CD14-positive monocyte (primary cell): ENCODE data around the gene PYGL. TPM values are rescaled to one million over a fixed set of nuclear protein-coding genes. Genes with fewer than 3 reads are reported as not detected.

Experiments used
- DNase-seq, 3 donors: peaks; one replicate each; pipeline ENCODE4 v3.0.0-alpha.2; 2011 to 2022
- H2AFZ ChIP-seq: 2 replicates; pipeline ENCODE4 v1.6.0; 2012; ENCODE audit warnings: mild to moderate bottlenecking, low read depth, low read length, inconsistent platforms; ENCODE audit not compliant: insufficient read depth, poor library complexity, severe bottlenecking
- H3K27ac ChIP-seq, 2 donors: 1 replicate in 1 of 2; 2 replicates in 1 of 2; pipeline ENCODE4 v1.5.1; 2012 to 2013; ENCODE audit warnings: low read length in 2 of 2, control low read depth in 1 of 2, inconsistent platforms in 1 of 2, low read depth in 1 of 2, mild to moderate bottlenecking in 1 of 2
- H3K27me3 ChIP-seq, 2 donors: one replicate each; pipeline versions ENCODE4 v1.6.0 to v1.6.1; 2011 to 2013; ENCODE audit warnings: low read length in 2 of 2; ENCODE audit not compliant: control insufficient read depth in 2 of 2, insufficient read depth in 2 of 2
- H3K36me3 ChIP-seq, 2 donors: replicated peaks in 1 of 2; 1 replicate in 1 of 2; 2 replicates in 1 of 2; pipeline versions ENCODE4 v1.5.1 to v1.6.1; 2012 to 2013; ENCODE audit warnings: low read length in 2 of 2, control low read depth in 1 of 2, inconsistent platforms in 1 of 2, mild to moderate bottlenecking in 1 of 2; ENCODE audit not compliant: insufficient read depth in 2 of 2, control insufficient read depth in 1 of 2
- H3K4me1 ChIP-seq, 2 donors: 1 replicate in 1 of 2; 2 replicates in 1 of 2; pipeline versions ENCODE4 v1.5.1 to v1.6.1; 2012 to 2013; ENCODE audit warnings: low read length in 2 of 2, control low read depth in 1 of 2, inconsistent platforms in 1 of 2, mild to moderate bottlenecking in 1 of 2, moderate library complexity in 1 of 2; ENCODE audit not compliant: insufficient read depth in 2 of 2, control insufficient read depth in 1 of 2
- H3K4me2 ChIP-seq: replicated peaks from 2 replicates; pipeline ENCODE3; 2012; ENCODE audit warnings: low read length, moderate library complexity, mild to moderate bottlenecking; ENCODE audit not compliant: poor library complexity, severe bottlenecking; ENCODE audit errors: extremely low read depth
- H3K4me3 ChIP-seq, 3 experiments: fragments of 200-600 bp in 1 of 3; sonication (generic) in 1 of 3; replicated peaks in 1 of 3; 1 replicate in 2 of 3; 2 replicates in 1 of 3; pipeline ENCODE4 v1.5.1; 2011 to 2013; ENCODE audit warnings: low read length in 3 of 3, mild to moderate bottlenecking in 3 of 3, control low read depth in 2 of 3, low read depth in 2 of 3, inconsistent platforms in 1 of 3, moderate library complexity in 1 of 3
- H3K79me2 ChIP-seq: 2 replicates; pipeline ENCODE4 v1.6.0; 2012; ENCODE audit warnings: mild to moderate bottlenecking, control low read depth, inconsistent platforms, low read length, moderate library complexity; ENCODE audit not compliant: insufficient read depth
- H3K9ac ChIP-seq: 2 replicates; pipeline ENCODE4 v1.6.0; 2017; ENCODE audit warnings: low read length, mild to moderate bottlenecking; ENCODE audit not compliant: insufficient read depth, poor library complexity, severe bottlenecking
- H3K9me3 ChIP-seq, 2 donors: replicated peaks in 1 of 2; 1 replicate in 1 of 2; 2 replicates in 1 of 2; pipeline versions ENCODE4 v1.5.1 to v1.6.1; 2012 to 2013; ENCODE audit warnings: low read length in 2 of 2, control low read depth in 1 of 2; ENCODE audit not compliant: control insufficient read depth in 1 of 2, insufficient read depth in 1 of 2
- H4K20me1 ChIP-seq: 2 replicates; pipeline ENCODE4 v1.6.0; 2012; ENCODE audit warnings: mild to moderate bottlenecking, low read length, control low read depth, moderate library complexity; ENCODE audit not compliant: insufficient read depth
- H3K27ac Mint-ChIP-seq, 7 donors: one replicate each; pipeline ENCODE4 v1.8.0; 2020; ENCODE audit warnings: mild to moderate bottlenecking in 7 of 7, mixed read lengths in 7 of 7, moderate library complexity in 6 of 7, inconsistent platforms in 2 of 7
- H3K27me3 Mint-ChIP-seq, 3 donors: one replicate each; pipeline ENCODE4 v1.8.0; 2021 to 2022; ENCODE audit warnings: low read depth in 3 of 3, mild to moderate bottlenecking in 3 of 3, mixed read lengths in 3 of 3, moderate library complexity in 3 of 3, inconsistent platforms in 1 of 3
- H3K36me3 Mint-ChIP-seq, 2 donors: one replicate each; pipeline ENCODE4 v1.8.0; 2020; ENCODE audit warnings: mixed read lengths in 2 of 2, inconsistent platforms in 1 of 2, mild to moderate bottlenecking in 1 of 2
- H3K4me1 Mint-ChIP-seq: one replicate; pipeline ENCODE4 v1.8.0; 2020; ENCODE audit warnings: mild to moderate bottlenecking, mixed read lengths
- H3K4me3 Mint-ChIP-seq, 2 donors: one replicate each; pipeline ENCODE4 v1.8.0; 2020; ENCODE audit warnings: mild to moderate bottlenecking in 2 of 2, mixed read lengths in 2 of 2, moderate library complexity in 1 of 2
- H3K9me3 Mint-ChIP-seq, 7 donors: one replicate each; pipeline ENCODE4 v1.8.0; 2020 to 2022; ENCODE audit warnings: mixed read lengths in 7 of 7, mild to moderate bottlenecking in 6 of 7, moderate library complexity in 6 of 7, inconsistent platforms in 2 of 7
- WGBS: methylation state at CpG from one replicate; pipeline ENCODE4 v1.1.5; 2013; ENCODE audit warnings: missing lambda C conversion rate; ENCODE audit not compliant: insufficient coverage; 5-methylcytosine and 5-hydroxymethylcytosine counted together
- intact Hi-C, 2 donors: fragments of 100-400 bp; cut with micrococcal nuclease; formaldehyde crosslinking; loops; one replicate each; pipeline versions ENCODE4 v1.15.0 to v1.15.1; 2023
- polyA plus RNA-seq, 3 donors: library from polyadenylated mRNA; depleted of rRNA in 1 of 3; unstranded in 2 of 3; stranded (reverse) in 1 of 3; fragments of 300-500 nt in 2 of 3; fragments of >200 nt in 1 of 3; fragmentation: Illumina TruSeq in 2 of 3; gene quantifications; 1 replicate in 2 of 3; 2 replicates in 1 of 3; pipeline ENCODE4 v1.2.3, GENCODE V29; 2012 to 2021
- TF ChIP-seq, protein P1 (sequence below): fragments of 200-600 bp; IDR thresholded peaks from one replicate; pipeline ENCODE4 v1.8.0; 2022; ENCODE audit warnings: antibody characterized with exemption, mild to moderate bottlenecking

Gene PYGL
- polyA plus RNA-seq, 3 donors = 125 to 184 (median 166) TPM

DNA sequence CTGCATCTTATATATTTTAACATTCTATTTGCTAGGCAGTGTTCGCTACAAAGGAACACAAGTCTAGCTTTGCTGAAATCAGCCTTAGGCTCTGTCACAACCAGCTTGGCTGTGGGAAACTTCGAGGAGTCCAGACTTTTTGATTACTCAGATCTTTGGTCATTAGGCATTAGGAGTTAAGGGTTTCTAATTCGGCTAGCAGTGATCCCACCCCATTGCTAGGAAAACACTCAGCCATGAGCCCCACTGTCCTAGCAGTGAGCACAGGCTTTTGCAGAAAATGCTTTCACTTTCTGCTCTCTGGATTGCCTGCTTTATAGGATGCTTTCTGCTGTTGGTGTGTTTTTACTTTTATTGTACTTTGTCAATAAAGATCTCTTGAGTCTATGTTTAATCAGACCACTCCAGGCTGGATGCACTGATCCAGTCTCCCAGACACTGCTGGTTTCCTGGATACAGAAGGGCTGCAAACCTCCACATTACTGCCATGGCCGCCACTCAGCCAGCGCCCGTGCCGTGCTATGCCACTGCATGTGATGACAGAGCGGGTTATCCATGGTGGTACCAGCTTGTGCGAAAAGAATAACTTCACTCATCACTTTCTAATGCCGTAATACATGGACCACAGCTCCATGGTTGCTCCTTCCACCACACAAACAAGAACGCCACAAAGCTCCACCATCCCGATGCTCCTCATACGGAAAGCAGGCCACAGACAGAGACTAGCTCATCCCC, 41.0 kb upstream of the PYGL start:
- no peak for DNase-seq
- Histone ChIP-seq H3K9ac (no peak overlapping the region), H3K27ac (no peak overlapping the region), H3K9me3 (no peaks in the 10 kb centered on the region), H3K27me3 (no peaks in the 10 kb centered on the region), H3K79me2 (no peaks in the 10 kb centered on the region), H3K36me3 (no peaks in the 10 kb centered on the region), H3K4me1 (no peaks in the 10 kb centered on the region), H3K4me2 (no peak overlapping the region), H3K4me3 (no peak overlapping the region), H4K20me1 (no peaks in the 10 kb centered on the region), H2AFZ (peak overlapping the region; percentile 6)
- H3K36me3 Mint-ChIP-seq = no peaks in the 10 kb centered on the region
- 88% methylated on average over 10 of the region's 13 CpGs for WGBS
- no peaks in the 10 kb centered on the region for H3K27me3 Mint-ChIP-seq
- no peak overlapping the region for H3K27ac Mint-ChIP-seq
- H3K4me1 Mint-ChIP-seq = no peaks in the 10 kb centered on the region
- no peak overlapping the region for H3K4me3 Mint-ChIP-seq
- intact Hi-C loops = no loop called here
- TF ChIP-seq, protein P1, sequence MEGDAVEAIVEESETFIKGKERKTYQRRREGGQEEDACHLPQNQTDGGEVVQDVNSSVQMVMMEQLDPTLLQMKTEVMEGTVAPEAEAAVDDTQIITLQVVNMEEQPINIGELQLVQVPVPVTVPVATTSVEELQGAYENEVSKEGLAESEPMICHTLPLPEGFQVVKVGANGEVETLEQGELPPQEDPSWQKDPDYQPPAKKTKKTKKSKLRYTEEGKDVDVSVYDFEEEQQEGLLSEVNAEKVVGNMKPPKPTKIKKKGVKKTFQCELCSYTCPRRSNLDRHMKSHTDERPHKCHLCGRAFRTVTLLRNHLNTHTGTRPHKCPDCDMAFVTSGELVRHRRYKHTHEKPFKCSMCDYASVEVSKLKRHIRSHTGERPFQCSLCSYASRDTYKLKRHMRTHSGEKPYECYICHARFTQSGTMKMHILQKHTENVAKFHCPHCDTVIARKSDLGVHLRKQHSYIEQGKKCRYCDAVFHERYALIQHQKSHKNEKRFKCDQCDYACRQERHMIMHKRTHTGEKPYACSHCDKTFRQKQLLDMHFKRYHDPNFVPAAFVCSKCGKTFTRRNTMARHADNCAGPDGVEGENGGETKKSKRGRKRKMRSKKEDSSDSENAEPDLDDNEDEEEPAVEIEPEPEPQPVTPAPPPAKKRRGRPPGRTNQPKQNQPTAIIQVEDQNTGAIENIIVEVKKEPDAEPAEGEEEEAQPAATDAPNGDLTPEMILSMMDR = no peak
- no peaks in the 10 kb centered on the region for H3K9me3 Mint-ChIP-seq

DNA sequence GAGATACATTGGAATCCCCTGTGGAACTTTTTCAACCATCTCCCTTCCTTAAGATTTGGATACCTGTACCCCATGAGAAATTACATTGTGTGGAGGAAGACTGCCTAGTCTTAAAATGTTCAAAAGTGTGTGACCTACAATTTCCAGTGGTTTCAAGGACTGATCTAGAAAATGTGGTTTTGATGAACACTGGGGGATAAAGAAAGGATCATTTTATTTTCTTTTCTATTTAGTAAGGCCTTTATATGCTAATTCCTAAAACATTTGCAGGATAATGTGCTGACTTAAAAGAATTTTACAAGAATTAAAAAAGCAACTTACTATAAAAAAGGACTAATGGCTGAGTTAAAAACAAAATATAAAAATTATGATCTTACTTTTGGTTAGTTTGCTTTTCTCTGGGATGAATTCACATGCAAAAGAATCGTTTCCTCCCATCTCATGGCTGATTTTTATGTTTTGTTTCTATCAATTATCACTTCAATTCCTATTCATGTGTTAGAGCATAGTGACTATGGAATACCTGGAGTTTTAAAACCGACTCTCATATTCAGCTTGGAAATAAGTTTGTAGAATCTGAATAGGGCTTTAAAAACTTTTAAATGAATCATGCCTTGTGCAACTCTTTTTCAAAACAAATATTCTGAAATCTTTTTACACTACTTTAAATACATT, 39.9 kb upstream of the PYGL start:
- TF ChIP-seq, protein P1 = no peak
- no peak overlapping the region for H3K27ac ChIP-seq
- no peaks in the 10 kb centered on the region for H3K4me1 Mint-ChIP-seq
- intact Hi-C loops = no loop called here
- H3K9me3 ChIP-seq = no peaks in the 10 kb centered on the region
- H3K4me3 ChIP-seq = no peak overlapping the region
- peak overlapping the region in 1 of 7 donors; percentile 27 for H3K27ac Mint-ChIP-seq
- H2AFZ ChIP-seq = no peak overlapping the region
- no peaks in the 10 kb centered on the region for H4K20me1 ChIP-seq
- no peaks in the 10 kb centered on the region for H3K9me3 Mint-ChIP-seq
- H3K27me3 ChIP-seq = no peaks in the 10 kb centered on the region
- WGBS = no CpG with 5 or more reads among the region's 2 CpGs
- no peak overlapping the region for H3K4me2 ChIP-seq
- H3K4me3 Mint-ChIP-seq = no peak overlapping the region
- H3K36me3 ChIP-seq = no peaks in the 10 kb centered on the region
- no peaks in the 10 kb centered on the region for H3K79me2 ChIP-seq
- no peaks in the 10 kb centered on the region for H3K4me1 ChIP-seq
- no peak overlapping the region for H3K9ac ChIP-seq
- no peaks in the 10 kb centered on the region for H3K27me3 Mint-ChIP-seq
- no peak for DNase-seq
- no peaks in the 10 kb centered on the region for H3K36me3 Mint-ChIP-seq
